HepG2 (cell line): ENCODE measurements around the gene PSKH1. TPM values are rescaled to one million over a fixed set of nuclear protein-coding genes. Genes with fewer than 3 reads are reported as not detected.

Source experiments
- CHCHD3 ChIP-seq: sonication (generic); formaldehyde crosslinking; IDR thresholded peaks from 2 replicates; pipeline ENCODE4 v1.8.0; 2022; ENCODE audit warnings: mild to moderate bottlenecking, missing genetic modification reagents, moderate library complexity
- ELF4 ChIP-seq: sonication (generic); formaldehyde crosslinking; IDR thresholded peaks from 2 replicates; pipeline ENCODE4 v1.5.0; 2020; ENCODE audit warnings: missing genetic modification reagents, mild to moderate bottlenecking, moderate library complexity, borderline replicate concordance
- GABPB1 ChIP-seq: IDR thresholded peaks from 2 replicates; pipeline ENCODE4 v1.6.1; 2016; ENCODE audit warnings: mild to moderate bottlenecking, missing genetic modification reagents, moderate library complexity, missing compliant biosample characterization
- GATA4 ChIP-seq: sonication (generic); IDR thresholded peaks from 2 replicates; pipeline ENCODE4 v1.6.1; 2016; ENCODE audit warnings: antibody characterized with exemption, low read depth, borderline replicate concordance
- JDP2 ChIP-seq: sonication (generic); formaldehyde crosslinking; IDR thresholded peaks from 2 replicates; pipeline ENCODE4 v1.8.1; 2022; ENCODE audit warnings: missing genetic modification reagents, borderline replicate concordance
- RBAK ChIP-seq: sonication (generic); formaldehyde crosslinking; IDR thresholded peaks from 2 replicates; pipeline ENCODE4 v1.5.1; 2020; ENCODE audit warnings: mild to moderate bottlenecking, missing genetic modification reagents
- REL ChIP-seq: sonication (generic); formaldehyde crosslinking; conservative IDR thresholded peaks from 2 replicates; pipeline ENCODE4 v1.8.0; 2022; ENCODE audit warnings: mild to moderate bottlenecking, missing genetic modification reagents, moderate library complexity
- RELA ChIP-seq: sonication (generic); formaldehyde crosslinking; IDR thresholded peaks from 2 replicates; pipeline ENCODE4 v1.4.0; 2020; ENCODE audit warnings: missing genetic modification reagents
- SNAI1 ChIP-seq: sonication (generic); formaldehyde crosslinking; IDR thresholded peaks from 2 replicates; pipeline ENCODE4 v1.5.0; 2020; ENCODE audit warnings: mild to moderate bottlenecking, missing genetic modification reagents, borderline replicate concordance
- SYNCRIP ChIP-seq: fragments of 200-400 bp; formaldehyde crosslinking; IDR thresholded peaks from 2 replicates; pipeline ENCODE4 v1.6.1; 2018; ENCODE audit warnings: mild to moderate bottlenecking, low read depth, low read length; ENCODE audit not compliant: insufficient read depth
- ZFY ChIP-seq: sonication (generic); formaldehyde crosslinking; IDR thresholded peaks from 2 replicates; pipeline ENCODE4 v1.4.0; 2020; ENCODE audit warnings: missing genetic modification reagents
- ZNF83 ChIP-seq: sonication (generic); formaldehyde crosslinking; IDR thresholded peaks from 2 replicates; pipeline ENCODE4 v1.4.0; 2020; ENCODE audit warnings: missing genetic modification reagents, mild to moderate bottlenecking, borderline replicate concordance
- polyA plus RNA-seq, 8 experiments: library from polyadenylated mRNA; depleted of rRNA in 3 of 8; stranded (reverse) in 7 of 8; unstranded in 1 of 8; fragments of >200 nt; fragmentation: Illumina TruSeq in 4 of 8; extraction: Trizol in 4 of 8; gene quantifications; 2 replicates each; pipeline versions ENCODE4 v1.2.1 to v1.2.3, GENCODE V29; 2011 to 2016; ENCODE audit warnings: low read depth in 4 of 8, missing spikeins in 1 of 8, mixed read lengths in 1 of 8; ENCODE audit not compliant: insufficient read depth in 1 of 8
- total RNA-seq, 5 experiments: library from RNA; depleted of rRNA; stranded (reverse); fragments of >200 nt; fragmentation: Illumina TruSeq; extraction: Trizol; gene quantifications; 2 replicates each; pipeline ENCODE4 v1.2.3, GENCODE V29; 2016; ENCODE audit warnings: low read depth in 1 of 5
- TF ChIP-seq, protein P1 (sequence below): sonication (generic); formaldehyde crosslinking; IDR thresholded peaks from 2 replicates; pipeline ENCODE4 v1.8.0; 2022; ENCODE audit warnings: mild to moderate bottlenecking, missing genetic modification reagents; ENCODE audit not compliant: insufficient replicate concordance
- TF ChIP-seq, protein P2 (sequence below): sonication (generic); formaldehyde crosslinking; IDR thresholded peaks from 2 replicates; pipeline ENCODE4 v1.4.0; 2020; ENCODE audit warnings: missing genetic modification reagents
- TF ChIP-seq, protein P3 (sequence below): sonication (generic); formaldehyde crosslinking; IDR thresholded peaks from 2 replicates; pipeline ENCODE4 v1.8.1; 2023; ENCODE audit warnings: missing genetic modification reagents, inconsistent platforms, borderline replicate concordance
- TF ChIP-seq, protein P4 (sequence below): sonication (generic); formaldehyde crosslinking; IDR thresholded peaks from 2 replicates; pipeline ENCODE4 v1.4.0; 2020; ENCODE audit warnings: missing genetic modification reagents, borderline replicate concordance
- TF ChIP-seq, protein P5 (sequence below), 2 experiments: fragments of 450-650 bp in 1 of 2; sonication (generic) in 1 of 2; formaldehyde crosslinking; IDR thresholded peaks; 2 replicates each; pipeline versions ENCODE4 v1.5.0 to v1.8.0; 2020 to 2022; ENCODE audit warnings: mild to moderate bottlenecking in 1 of 2, missing genetic modification reagents in 1 of 2

Gene PSKH1
- total and polyA plus RNA-seq, 2 of the 13 experiments (the other 11 are each of a cell fraction or from before 2014, with no cell fraction given): 8.4 to 19.1 TPM

DNA sequence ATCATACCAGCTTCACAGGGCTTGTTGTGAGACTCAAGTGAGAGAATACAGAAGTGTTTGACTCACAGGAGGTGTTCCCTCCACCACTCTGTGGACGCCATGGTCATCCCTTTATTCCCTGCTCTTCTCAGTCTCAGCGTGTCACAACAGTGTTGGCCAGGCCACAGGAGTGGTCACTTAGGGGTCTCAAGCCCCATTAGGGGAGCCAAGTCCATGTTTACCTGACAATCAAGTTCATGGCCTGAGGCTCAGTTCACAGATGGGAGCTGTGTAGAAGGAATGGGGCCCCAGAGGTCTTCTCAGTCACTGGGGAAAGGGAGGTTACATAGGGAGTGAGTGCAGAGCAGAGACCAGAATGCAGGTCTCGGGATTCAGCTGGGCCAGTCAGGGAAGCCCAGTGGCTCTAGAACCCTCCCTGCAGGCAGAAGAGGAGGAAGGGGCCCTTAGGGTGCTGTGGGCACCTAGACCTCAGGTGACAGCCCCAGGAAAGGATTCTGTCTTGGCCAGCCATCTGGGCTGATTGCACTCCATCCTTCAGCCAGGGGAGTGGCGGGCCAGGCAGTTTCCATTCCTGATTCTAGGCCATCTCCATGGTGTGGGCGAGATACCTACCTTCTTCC is 36.0 kb upstream of the PSKH1 start (continued):
- TF ChIP-seq, protein P1, sequence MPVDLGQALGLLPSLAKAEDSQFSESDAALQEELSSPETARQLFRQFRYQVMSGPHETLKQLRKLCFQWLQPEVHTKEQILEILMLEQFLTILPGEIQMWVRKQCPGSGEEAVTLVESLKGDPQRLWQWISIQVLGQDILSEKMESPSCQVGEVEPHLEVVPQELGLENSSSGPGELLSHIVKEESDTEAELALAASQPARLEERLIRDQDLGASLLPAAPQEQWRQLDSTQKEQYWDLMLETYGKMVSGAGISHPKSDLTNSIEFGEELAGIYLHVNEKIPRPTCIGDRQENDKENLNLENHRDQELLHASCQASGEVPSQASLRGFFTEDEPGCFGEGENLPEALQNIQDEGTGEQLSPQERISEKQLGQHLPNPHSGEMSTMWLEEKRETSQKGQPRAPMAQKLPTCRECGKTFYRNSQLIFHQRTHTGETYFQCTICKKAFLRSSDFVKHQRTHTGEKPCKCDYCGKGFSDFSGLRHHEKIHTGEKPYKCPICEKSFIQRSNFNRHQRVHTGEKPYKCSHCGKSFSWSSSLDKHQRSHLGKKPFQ (CRISPR knock-in tag): no peak
- no peak for TF ChIP-seq ZNF83 (CRISPR knock-in tag)
- TF ChIP-seq, protein P2, sequence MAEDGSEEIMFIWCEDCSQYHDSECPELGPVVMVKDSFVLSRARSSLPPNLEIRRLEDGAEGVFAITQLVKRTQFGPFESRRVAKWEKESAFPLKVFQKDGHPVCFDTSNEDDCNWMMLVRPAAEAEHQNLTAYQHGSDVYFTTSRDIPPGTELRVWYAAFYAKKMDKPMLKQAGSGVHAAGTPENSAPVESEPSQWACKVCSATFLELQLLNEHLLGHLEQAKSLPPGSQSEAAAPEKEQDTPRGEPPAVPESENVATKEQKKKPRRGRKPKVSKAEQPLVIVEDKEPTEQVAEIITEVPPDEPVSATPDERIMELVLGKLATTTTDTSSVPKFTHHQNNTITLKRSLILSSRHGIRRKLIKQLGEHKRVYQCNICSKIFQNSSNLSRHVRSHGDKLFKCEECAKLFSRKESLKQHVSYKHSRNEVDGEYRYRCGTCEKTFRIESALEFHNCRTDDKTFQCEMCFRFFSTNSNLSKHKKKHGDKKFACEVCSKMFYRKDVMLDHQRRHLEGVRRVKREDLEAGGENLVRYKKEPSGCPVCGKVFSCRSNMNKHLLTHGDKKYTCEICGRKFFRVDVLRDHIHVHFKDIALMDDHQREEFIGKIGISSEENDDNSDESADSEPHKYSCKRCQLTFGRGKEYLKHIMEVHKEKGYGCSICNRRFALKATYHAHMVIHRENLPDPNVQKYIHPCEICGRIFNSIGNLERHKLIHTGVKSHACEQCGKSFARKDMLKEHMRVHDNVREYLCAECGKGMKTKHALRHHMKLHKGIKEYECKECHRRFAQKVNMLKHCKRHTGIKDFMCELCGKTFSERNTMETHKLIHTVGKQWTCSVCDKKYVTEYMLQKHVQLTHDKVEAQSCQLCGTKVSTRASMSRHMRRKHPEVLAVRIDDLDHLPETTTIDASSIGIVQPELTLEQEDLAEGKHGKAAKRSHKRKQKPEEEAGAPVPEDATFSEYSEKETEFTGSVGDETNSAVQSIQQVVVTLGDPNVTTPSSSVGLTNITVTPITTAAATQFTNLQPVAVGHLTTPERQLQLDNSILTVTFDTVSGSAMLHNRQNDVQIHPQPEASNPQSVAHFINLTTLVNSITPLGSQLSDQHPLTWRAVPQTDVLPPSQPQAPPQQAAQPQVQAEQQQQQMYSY (CRISPR knock-in tag): no peak
- 0 out of 2 replicates have a peak, but pooled peaks have one; percentile 9 for TF ChIP-seq ZFY (CRISPR knock-in tag)
- no peak for TF ChIP-seq GATA4
- no peak for TF ChIP-seq RBAK (CRISPR knock-in tag)
- TF ChIP-seq, protein P3, sequence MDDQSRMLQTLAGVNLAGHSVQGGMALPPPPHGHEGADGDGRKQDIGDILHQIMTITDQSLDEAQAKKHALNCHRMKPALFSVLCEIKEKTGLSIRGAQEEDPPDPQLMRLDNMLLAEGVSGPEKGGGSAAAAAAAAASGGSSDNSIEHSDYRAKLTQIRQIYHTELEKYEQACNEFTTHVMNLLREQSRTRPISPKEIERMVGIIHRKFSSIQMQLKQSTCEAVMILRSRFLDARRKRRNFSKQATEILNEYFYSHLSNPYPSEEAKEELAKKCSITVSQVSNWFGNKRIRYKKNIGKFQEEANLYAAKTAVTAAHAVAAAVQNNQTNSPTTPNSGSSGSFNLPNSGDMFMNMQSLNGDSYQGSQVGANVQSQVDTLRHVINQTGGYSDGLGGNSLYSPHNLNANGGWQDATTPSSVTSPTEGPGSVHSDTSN: no peak
- no peak for TF ChIP-seq SNAI1 (CRISPR knock-in tag)
- no peak for TF ChIP-seq SYNCRIP
- no peak for TF ChIP-seq CHCHD3 (CRISPR knock-in tag)
- no peak for TF ChIP-seq ELF4 (CRISPR knock-in tag)
- TF ChIP-seq, protein P4, sequence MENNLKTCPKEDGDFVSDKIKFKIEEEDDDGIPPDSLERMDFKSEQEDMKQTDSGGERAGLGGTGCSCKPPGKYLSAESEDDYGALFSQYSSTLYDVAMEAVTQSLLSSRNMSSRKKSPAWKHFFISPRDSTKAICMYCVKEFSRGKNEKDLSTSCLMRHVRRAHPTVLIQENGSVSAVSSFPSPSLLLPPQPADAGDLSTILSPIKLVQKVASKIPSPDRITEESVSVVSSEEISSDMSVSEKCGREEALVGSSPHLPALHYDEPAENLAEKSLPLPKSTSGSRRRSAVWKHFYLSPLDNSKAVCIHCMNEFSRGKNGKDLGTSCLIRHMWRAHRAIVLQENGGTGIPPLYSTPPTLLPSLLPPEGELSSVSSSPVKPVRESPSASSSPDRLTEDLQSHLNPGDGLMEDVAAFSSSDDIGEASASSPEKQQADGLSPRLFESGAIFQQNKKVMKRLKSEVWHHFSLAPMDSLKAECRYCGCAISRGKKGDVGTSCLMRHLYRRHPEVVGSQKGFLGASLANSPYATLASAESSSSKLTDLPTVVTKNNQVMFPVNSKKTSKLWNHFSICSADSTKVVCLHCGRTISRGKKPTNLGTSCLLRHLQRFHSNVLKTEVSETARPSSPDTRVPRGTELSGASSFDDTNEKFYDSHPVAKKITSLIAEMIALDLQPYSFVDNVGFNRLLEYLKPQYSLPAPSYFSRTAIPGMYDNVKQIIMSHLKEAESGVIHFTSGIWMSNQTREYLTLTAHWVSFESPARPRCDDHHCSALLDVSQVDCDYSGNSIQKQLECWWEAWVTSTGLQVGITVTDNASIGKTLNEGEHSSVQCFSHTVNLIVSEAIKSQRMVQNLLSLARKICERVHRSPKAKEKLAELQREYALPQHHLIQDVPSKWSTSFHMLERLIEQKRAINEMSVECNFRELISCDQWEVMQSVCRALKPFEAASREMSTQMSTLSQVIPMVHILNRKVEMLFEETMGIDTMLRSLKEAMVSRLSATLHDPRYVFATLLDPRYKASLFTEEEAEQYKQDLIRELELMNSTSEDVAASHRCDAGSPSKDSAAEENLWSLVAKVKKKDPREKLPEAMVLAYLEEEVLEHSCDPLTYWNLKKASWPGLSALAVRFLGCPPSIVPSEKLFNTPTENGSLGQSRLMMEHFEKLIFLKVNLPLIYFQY (CRISPR knock-in tag): no peak
- TF ChIP-seq RELA (CRISPR knock-in tag): 0 out of 2 replicates have a peak, but pooled peaks have one; percentile 66
- TF ChIP-seq, protein P5, sequence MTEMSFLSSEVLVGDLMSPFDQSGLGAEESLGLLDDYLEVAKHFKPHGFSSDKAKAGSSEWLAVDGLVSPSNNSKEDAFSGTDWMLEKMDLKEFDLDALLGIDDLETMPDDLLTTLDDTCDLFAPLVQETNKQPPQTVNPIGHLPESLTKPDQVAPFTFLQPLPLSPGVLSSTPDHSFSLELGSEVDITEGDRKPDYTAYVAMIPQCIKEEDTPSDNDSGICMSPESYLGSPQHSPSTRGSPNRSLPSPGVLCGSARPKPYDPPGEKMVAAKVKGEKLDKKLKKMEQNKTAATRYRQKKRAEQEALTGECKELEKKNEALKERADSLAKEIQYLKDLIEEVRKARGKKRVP (CRISPR knock-in tag; IDR thresholded peaks at IDR 0.05): no peak
- TF ChIP-seq GABPB1 (CRISPR knock-in tag): 0 out of 2 replicates have a peak, but pooled peaks have one; percentile 1
- TF ChIP-seq REL: no peak
- no peak for TF ChIP-seq JDP2 (CRISPR knock-in tag)
